Stromal cell of bone marrow (primary cell): Measurements from ENCODE around the gene TPP1.

ENCODE experiments used
- DNase-seq: peaks from one replicate; pipeline ENCODE4 v3.0.0-alpha.2; 2012; ENCODE audit warnings: low read depth

TPP1 gene

GRCh38 chr11:6587360-6587953 is 31.8 kb downstream of the TPP1 start:
- no peak for DNase-seq

- DNase-seq = no peak
Observed at GRCh38 chr11:6586434-6587359, 32.5 kb downstream of the TPP1 start.

GRCh38 chr11:6584528-6584927 is 34.7 kb downstream of the TPP1 start:
- DNase-seq = no peak

DNA sequence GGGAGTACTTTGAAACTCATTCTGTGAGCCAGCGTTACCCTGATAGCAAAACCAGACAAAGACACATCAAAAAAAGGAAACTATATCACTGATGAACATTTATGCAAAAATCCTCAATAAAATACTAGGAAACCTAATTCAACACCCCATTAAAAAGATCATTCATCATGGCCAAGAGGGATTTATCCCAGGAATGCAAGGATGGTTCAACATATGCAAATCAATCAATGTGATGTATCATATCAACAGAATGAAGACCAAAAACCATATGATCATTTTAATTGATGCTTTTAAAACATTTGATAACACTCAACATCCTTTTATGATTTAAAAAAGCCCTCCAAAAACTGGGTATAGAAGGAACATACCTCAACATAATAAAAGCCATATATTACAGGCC is 35.6 kb downstream of the TPP1 start:
- no peak for DNase-seq

GRCh38 chr11:6579681-6580080 is 39.5 kb downstream of the TPP1 start:
- DNase-seq = no peak

DNA sequence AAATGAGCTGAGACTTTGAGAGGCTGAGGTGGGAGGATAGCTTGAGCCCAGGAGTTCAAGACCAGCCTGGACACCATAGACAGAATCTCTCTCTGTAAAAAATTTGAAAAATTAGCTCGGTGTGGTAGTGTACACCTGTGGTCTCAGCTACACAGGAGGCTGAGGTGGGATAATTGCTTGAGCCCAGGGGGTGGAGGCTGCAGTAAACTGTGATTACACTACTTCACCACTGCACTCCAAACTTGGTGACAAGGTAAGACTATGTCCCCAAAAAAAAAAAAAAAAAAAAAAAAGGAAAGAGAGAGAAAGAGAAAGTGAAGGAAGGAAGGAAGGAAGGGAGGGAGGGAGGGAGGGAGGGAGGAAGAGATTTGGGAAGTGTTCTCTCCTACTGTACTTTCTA is 41.1 kb downstream of the TPP1 start:
- no peak for DNase-seq

- peak; percentile 35 for DNase-seq
Observed at GRCh38 chr11:6576471-6577373, 42.5 kb downstream of the TPP1 start.

- DNase-seq = no peak
Observed at GRCh38 chr11:6574816-6575715, 44.2 kb downstream of the TPP1 start.

DNA sequence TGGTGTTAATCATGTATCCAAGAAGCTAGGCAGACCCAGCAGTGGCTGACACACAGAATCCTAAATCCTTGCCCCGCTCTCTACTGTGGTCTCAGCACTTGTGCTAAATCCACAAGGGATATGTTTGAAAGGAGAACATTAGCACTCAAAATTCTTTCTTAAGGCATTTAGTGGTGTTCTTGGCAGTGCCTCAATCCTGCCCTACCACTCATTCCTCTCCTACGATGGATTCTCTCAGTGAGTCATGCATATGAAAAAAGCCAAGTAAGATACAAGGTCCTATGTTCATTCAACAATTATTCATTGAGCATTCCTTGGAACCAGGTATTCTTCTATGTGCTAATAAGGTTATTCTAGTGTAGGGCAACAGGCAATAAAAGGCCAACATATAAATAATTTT is 47.0 kb downstream of the TPP1 start:
- peak; percentile 69 for DNase-seq

GRCh38 chr11:6571434-6572008 is 47.7 kb downstream of the TPP1 start:
- no peak for DNase-seq

- no peak for DNase-seq
Observed at GRCh38 chr11:6570691-6571427, 48.4 kb downstream of the TPP1 start.

DNA sequence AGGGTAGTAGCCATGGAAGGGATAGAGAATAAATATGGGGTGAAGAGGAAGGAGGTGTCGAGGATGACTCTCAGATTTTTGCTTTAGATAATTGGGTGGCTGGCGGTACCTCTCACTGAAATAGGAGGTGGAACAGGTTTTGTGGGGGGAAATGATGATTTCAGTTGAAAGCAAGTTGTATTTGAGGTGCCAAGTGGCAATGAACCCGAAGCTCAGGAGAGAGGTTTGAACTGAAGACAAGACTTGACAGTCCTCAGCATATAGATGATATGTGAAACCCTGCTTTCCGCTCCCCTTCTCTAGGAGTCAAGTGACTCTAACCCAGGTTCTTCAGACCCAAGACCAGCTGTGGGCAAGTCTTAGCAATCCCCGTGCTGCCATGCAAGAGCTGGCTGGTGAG is 49.5 kb downstream of the TPP1 start:
- no peak for DNase-seq

- peak; percentile 25 for DNase-seq
Observed at GRCh38 chr11:6568191-6568918, 50.9 kb downstream of the TPP1 start.

GRCh38 chr11:6567371-6567745 is 51.9 kb downstream of the TPP1 start:
- no peak for DNase-seq

GRCh38 chr11:6566704-6567370 is 52.4 kb downstream of the TPP1 start:
- no peak for DNase-seq

GRCh38 chr11:6565988-6566703 is 53.1 kb downstream of the TPP1 start:
- DNase-seq = no peak

GRCh38 chr11:6565325-6565724 is 53.9 kb downstream of the TPP1 start:
- DNase-seq = no peak

GRCh38 chr11:6563667-6564066 is 55.6 kb downstream of the TPP1 start:
- DNase-seq = no peak
